WERI-Rb-1 (cell line): Measurements from ENCODE around the gene USP22.

Experiments
- DNase-seq: peaks from one replicate; pipeline ENCODE4 v3.0.0-alpha.2; 2020
- H3K27ac ChIP-seq: fragments of 250-450 bp; sonication (Bioruptor Pico); 2 replicates; pipeline ENCODE4 v1.5.1; 2020; ENCODE audit warnings: mild to moderate bottlenecking, moderate library complexity
- H3K27me3 ChIP-seq: fragments of 250-450 bp; sonication (Bioruptor Pico); 2 replicates; pipeline ENCODE4 v1.5.1; 2021; ENCODE audit warnings: mild to moderate bottlenecking, low read depth, moderate library complexity; ENCODE audit not compliant: insufficient read depth, severe bottlenecking
- H3K36me3 ChIP-seq: fragments of 250-450 bp; sonication (Bioruptor Pico); 2 replicates; pipeline ENCODE4 v1.5.1; 2020; ENCODE audit warnings: mild to moderate bottlenecking, moderate library complexity
- H3K4me3 ChIP-seq: 2 replicates; pipeline ENCODE4 v1.5.1; 2011; ENCODE audit warnings: low read depth, mild to moderate bottlenecking, control low read depth, low read length
- H3K9me3 ChIP-seq: fragments of 250-450 bp; sonication (Bioruptor Pico); 2 replicates; pipeline ENCODE4 v1.5.1; 2021; ENCODE audit warnings: mild to moderate bottlenecking, moderate library complexity; ENCODE audit not compliant: severe bottlenecking
- TF ChIP-seq, protein P1 (sequence below): IDR thresholded peaks from 2 replicates; pipeline ENCODE4 v1.5.1; 2011; ENCODE audit warnings: low read depth, mild to moderate bottlenecking, control low read depth, inconsistent platforms, low read length

The USP22 gene

DNA sequence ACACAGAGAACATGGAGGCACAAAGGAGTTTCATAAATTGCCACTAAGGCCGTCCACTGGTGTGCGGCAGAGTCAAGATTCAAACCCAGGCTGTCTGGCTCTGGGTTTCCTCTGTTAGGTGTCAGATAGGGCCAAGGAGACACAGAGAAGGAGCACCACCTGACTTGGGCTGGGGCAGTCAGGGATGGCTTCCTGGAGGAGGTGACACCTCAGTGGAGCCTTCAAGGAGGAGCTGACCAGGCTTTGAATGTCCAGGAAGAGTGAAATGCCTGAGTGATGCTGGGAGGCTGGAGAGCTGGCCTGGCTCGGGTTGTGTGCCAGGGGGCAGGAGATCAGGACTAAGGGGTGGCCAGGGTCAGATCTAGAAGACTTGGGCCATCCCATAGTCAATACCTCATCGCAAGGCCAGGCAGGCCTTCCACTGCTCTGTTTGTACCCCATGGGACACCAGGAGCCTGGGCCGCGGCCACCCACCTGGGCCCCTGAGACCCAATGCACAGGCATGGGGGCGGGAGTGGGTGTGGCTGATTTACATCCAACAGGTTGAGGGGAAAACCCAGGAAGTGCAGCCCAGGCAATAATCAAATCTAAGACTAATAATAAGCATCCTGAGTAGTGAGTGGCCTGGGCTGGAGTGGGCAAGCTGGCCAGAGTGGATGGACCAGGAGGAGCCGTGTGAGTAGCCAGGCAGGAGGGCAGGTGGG is 73.7 kb downstream of the USP22 start:
- Histone ChIP-seq H3K4me3 (no peak overlapping the region), H3K36me3 (no peaks in the 10 kb centered on the region), H3K9me3 (no peaks in the 10 kb centered on the region), H3K27ac (no peak overlapping the region), H3K27me3 (no peaks in the 10 kb centered on the region)
- no peak for DNase-seq
- TF ChIP-seq, protein P1, sequence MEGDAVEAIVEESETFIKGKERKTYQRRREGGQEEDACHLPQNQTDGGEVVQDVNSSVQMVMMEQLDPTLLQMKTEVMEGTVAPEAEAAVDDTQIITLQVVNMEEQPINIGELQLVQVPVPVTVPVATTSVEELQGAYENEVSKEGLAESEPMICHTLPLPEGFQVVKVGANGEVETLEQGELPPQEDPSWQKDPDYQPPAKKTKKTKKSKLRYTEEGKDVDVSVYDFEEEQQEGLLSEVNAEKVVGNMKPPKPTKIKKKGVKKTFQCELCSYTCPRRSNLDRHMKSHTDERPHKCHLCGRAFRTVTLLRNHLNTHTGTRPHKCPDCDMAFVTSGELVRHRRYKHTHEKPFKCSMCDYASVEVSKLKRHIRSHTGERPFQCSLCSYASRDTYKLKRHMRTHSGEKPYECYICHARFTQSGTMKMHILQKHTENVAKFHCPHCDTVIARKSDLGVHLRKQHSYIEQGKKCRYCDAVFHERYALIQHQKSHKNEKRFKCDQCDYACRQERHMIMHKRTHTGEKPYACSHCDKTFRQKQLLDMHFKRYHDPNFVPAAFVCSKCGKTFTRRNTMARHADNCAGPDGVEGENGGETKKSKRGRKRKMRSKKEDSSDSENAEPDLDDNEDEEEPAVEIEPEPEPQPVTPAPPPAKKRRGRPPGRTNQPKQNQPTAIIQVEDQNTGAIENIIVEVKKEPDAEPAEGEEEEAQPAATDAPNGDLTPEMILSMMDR, result no peak

DNA sequence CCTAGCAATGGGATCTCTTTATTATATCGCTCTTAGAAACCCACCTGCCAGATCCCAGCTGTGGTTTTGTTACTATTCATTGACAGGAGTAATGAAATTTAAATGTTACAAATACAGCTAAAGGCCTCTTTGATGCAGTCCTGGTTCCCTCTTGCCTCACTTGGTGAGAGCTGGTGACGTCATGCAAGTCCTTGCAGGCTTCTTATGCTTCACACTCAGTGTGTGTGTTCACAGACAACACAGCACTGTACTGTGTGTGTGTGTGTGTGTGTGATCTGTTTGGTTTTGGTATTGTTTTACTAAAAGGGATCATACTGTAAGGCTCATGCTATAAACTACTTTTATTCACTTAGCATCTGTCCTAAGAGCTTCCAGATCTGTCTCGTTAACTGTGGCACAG is 75.0 kb downstream of the USP22 start:
- no peaks in the 10 kb centered on the region for H3K36me3 ChIP-seq
- TF ChIP-seq, protein P1, result no peak
- H3K9me3 ChIP-seq, result no peaks in the 10 kb centered on the region
- no peaks in the 10 kb centered on the region for H3K27me3 ChIP-seq
- no peak overlapping the region for H3K27ac ChIP-seq
- no peak overlapping the region for H3K4me3 ChIP-seq
- DNase-seq, result no peak

DNA sequence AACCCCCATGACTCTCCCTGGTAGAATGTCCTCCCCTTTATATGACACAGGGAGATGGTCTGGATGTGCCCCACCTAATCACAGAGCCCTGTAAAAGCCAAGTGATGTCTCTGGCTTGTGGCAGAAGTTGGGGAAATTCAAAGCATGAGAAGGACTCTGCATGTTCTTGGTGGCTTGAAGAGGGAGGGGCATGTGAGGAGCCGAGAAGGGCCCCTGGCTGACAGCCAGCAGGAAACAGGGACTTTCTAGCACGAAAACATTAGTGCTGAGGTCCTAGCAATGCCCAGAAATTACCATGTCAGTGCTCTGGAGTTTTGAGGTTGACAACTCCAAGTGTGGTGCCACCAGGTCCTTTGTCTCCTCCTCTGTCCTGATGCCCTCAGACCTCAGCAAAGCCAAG is 75.9 kb downstream of the USP22 start:
- TF ChIP-seq, protein P1, result no peak
- Histone ChIP-seq H3K36me3 (no peaks in the 10 kb centered on the region), H3K9me3 (no peaks in the 10 kb centered on the region), H3K27ac (no peak overlapping the region), H3K27me3 (no peaks in the 10 kb centered on the region), H3K4me3 (no peak overlapping the region)
- DNase-seq, result no peak

DNA sequence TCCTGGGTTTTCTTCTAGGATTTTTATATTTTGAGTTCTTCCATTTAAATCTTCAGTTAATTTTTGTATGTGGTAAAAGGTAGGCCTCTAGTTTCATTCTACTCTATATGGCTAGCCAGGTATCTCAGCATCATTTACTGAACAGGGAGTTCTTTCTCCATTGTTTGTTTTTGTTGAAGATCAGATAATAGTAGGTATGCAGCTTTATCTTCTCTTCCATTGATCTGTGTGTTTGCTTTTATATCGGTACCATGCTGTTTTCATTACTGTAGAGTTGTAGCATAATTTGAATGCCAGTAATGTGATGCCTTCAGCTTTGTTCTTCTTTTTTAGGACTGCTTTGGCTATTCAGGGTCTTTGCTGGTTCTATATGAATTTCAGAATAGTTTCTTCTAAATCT is 77.3 kb downstream of the USP22 start:
- Histone ChIP-seq H3K4me3 (no peak overlapping the region), H3K36me3 (no peaks in the 10 kb centered on the region), H3K27ac (no peak overlapping the region), H3K27me3 (no peaks in the 10 kb centered on the region), H3K9me3 (no peaks in the 10 kb centered on the region)
- TF ChIP-seq, protein P1, result no peak
- no peak for DNase-seq

DNA sequence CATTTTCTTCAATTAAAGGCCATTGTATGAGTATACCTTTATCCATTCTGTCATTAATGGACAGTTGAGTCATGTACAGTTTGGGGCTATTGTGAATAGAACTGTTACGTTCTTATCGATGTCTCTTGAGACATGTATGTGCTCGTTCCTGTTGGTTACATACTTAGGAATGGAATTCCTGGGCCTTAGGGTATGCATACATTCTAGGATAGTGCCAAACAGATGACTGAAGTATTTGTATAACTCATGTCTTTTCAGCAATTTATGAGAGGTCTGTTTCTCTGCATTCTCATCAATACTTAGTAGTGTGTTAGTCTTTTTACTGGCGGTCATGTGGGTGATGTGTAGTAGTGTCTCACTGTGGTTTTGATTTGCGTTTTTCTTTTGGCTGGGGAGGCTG is 81.2 kb downstream of the USP22 start:
- no peak overlapping the region for H3K4me3 ChIP-seq
- no peaks in the 10 kb centered on the region for H3K36me3 ChIP-seq
- TF ChIP-seq, protein P1, result no peak
- DNase-seq, result no peak
- H3K27me3 ChIP-seq, result no peaks in the 10 kb centered on the region
- H3K27ac ChIP-seq, result no peak overlapping the region
- no peaks in the 10 kb centered on the region for H3K9me3 ChIP-seq

DNA sequence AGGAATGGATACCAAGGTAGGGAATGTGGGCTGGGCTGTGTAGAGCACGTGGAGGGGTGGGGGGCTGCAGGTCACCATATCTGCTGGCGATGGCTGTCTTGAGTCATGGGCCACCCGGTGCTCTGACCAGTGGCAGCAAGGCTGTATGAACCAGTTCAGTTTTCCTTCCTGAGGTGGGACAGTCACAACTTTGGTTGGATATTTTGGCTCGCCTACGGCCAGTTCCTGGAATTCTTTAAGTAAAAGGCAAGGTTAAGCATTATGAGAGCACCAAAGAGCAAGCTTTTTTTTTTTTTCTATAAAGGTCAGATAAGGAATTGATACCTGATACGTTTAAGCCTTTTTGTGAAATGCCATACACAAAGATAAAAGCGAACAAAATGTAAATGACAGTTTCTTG is 81.9 kb downstream of the USP22 start:
- H3K4me3 ChIP-seq, result no peak overlapping the region
- H3K27ac ChIP-seq, result no peak overlapping the region
- H3K36me3 ChIP-seq, result no peaks in the 10 kb centered on the region
- no peaks in the 10 kb centered on the region for H3K9me3 ChIP-seq
- TF ChIP-seq, protein P1, result no peak
- H3K27me3 ChIP-seq, result no peaks in the 10 kb centered on the region
- no peak for DNase-seq
